ENCODE data around the gene AGMO. TPM values are rescaled to one million over a fixed set of nuclear protein-coding genes. Genes with fewer than 3 reads are reported as not detected.

Gene AGMO
- total RNA-seq, 1 donor from 2014 or later = 0.60 TPM

DNA sequence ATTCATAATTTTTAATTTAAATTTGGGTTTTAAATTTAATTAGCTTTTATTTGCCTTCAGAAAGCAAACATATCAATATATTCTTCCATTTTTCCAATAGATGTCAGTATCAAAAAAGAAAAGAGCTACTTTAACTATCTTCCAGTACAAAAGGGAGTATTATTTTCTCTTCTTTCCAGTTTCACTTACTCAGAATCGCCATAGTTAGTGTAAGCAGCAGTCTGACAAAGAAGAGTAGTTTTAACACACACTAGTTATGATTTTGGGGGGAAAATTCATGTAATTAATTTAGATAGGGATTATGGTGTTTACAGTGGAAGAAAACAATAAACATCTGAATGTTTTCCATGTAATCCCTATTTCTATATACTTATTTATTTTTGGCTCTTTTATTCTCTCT is 386.7 kb downstream of the AGMO start:
- TF ChIP-seq, protein P1, sequence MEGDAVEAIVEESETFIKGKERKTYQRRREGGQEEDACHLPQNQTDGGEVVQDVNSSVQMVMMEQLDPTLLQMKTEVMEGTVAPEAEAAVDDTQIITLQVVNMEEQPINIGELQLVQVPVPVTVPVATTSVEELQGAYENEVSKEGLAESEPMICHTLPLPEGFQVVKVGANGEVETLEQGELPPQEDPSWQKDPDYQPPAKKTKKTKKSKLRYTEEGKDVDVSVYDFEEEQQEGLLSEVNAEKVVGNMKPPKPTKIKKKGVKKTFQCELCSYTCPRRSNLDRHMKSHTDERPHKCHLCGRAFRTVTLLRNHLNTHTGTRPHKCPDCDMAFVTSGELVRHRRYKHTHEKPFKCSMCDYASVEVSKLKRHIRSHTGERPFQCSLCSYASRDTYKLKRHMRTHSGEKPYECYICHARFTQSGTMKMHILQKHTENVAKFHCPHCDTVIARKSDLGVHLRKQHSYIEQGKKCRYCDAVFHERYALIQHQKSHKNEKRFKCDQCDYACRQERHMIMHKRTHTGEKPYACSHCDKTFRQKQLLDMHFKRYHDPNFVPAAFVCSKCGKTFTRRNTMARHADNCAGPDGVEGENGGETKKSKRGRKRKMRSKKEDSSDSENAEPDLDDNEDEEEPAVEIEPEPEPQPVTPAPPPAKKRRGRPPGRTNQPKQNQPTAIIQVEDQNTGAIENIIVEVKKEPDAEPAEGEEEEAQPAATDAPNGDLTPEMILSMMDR (IDR thresholded peaks at IDR 0.05) = peak; percentile 51
- Mint-ChIP-seq H3K9me3 (ENCODE audit: low read depth) (peaks cover 5% of the 10 kb centered on the region), H3K27ac (ENCODE audit: unreplicated experiment) (no peak overlapping the region), H3K4me3 (ENCODE audit: unreplicated experiment) (no peak overlapping the region), H3K27me3 (ENCODE audit: low read depth) (no peaks in the 10 kb centered on the region), H3K36me3 (ENCODE audit: low read depth) (no peaks in the 10 kb centered on the region), H3K4me1 (ENCODE audit: low read depth) (peaks cover 7% of the 10 kb centered on the region)
- no peak for DNase-seq (ENCODE audit: low spot score)

DNA sequence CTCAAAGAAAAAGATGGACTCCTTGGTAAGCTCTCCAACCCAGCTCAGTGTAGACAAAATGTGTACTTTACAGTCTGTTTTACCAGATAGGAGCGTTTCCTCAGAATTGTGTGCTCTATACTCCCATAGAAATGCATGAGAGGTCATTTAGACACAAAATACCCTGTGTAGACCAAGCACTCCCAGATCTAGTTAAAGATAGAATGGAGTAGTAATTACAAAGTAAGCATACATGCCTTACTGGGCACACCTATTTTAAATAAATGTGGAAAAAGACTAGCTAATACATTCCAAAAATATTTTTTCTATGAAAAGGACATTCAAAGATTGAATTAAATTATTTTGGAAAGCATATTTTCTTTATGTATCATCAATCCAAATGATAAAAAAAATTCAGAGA is 387.3 kb downstream of the AGMO start:
- Mint-ChIP-seq H3K9me3 (ENCODE audit: low read depth) (peaks cover 5% of the 10 kb centered on the region), H3K27ac (ENCODE audit: unreplicated experiment) (no peak overlapping the region), H3K4me1 (ENCODE audit: low read depth) (peaks cover 7% of the 10 kb centered on the region), H3K27me3 (ENCODE audit: low read depth) (no peaks in the 10 kb centered on the region), H3K4me3 (ENCODE audit: unreplicated experiment) (no peak overlapping the region), H3K36me3 (ENCODE audit: low read depth) (no peaks in the 10 kb centered on the region)
- TF ChIP-seq, protein P1 (IDR thresholded peaks at IDR 0.05) = no peak
- no peak for DNase-seq (ENCODE audit: low spot score)

DNA sequence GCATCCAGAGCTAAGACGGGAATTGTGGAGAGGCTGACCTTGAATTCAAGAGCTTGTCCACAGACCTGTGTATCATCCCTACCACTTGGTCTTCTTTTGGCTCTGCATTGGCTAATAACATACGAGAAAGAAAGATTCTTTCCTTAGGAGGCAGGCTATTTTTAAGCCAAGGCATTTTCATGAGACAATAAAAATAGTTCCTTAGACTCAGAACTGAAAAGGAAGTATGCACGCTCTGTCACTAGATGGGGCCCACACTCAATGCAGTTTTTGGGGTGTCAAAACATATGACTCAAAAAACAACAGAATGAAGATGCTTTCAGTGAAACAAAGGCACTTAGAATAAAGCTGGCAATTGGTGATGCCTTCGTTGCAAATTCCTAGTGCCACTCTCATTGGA is 393.3 kb downstream of the AGMO start:
- Mint-ChIP-seq H3K27ac (ENCODE audit: unreplicated experiment) (no peak overlapping the region), H3K36me3 (ENCODE audit: low read depth) (no peaks in the 10 kb centered on the region), H3K9me3 (ENCODE audit: low read depth) (peaks cover 2% of the 10 kb centered on the region), H3K4me1 (ENCODE audit: low read depth) (no peaks in the 10 kb centered on the region), H3K27me3 (ENCODE audit: low read depth) (no peaks in the 10 kb centered on the region), H3K4me3 (ENCODE audit: unreplicated experiment) (no peak overlapping the region)
- TF ChIP-seq, protein P1 (IDR thresholded peaks at IDR 0.05) = peak; percentile 47
- DNase-seq (ENCODE audit: low spot score) = no peak

DNA sequence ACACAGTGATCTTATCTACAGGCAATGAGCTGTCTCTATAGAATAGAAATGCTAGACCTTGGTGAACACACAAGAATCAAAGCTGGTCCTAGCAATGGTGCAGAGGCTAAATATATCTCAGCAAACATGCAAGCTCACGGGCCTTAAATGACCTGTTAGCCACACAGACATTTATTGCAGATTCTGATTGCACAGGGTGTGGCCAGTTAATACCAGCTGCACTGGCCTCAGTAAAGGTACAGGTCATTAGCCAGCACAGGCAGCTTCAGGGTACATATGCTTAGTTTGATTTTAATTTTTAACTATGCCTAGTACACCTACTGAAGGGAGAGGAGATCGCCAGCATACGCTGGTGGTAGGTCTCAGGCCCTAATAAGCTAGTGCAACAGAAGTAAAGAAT is 393.9 kb downstream of the AGMO start:
- H3K27ac Mint-ChIP-seq (ENCODE audit: unreplicated experiment) = no peak overlapping the region
- H3K36me3 Mint-ChIP-seq (ENCODE audit: low read depth) = no peaks in the 10 kb centered on the region
- no peak overlapping the region for H3K4me3 Mint-ChIP-seq (ENCODE audit: unreplicated experiment)
- no peaks in the 10 kb centered on the region for H3K27me3 Mint-ChIP-seq (ENCODE audit: low read depth)
- H3K4me1 Mint-ChIP-seq (ENCODE audit: low read depth) = no peaks in the 10 kb centered on the region
- DNase-seq (ENCODE audit: low spot score) = no peak
- peaks cover 2% of the 10 kb centered on the region for H3K9me3 Mint-ChIP-seq (ENCODE audit: low read depth)
- TF ChIP-seq, protein P1 (IDR thresholded peaks at IDR 0.05) = no peak

DNA sequence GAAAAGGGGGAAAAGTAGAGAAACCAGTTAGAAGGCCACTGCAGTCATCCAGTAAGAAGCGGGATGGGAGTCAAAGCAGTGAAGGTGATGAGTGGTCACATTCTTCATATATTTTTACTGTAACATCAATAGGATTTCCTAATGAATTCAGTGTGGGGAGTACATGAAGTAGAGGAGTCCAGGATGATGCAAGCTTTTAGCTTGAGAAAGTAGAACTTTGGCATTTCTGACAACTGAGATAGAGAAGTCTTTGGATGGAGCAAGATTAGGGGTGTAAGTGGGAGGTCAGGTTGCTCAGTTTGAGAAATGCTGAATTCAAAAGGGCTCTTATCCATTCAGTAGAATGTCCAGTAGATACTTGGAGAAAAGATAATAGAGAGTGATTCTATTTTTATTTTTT is 395.2 kb downstream of the AGMO start:
- no peak for DNase-seq (ENCODE audit: low spot score)
- TF ChIP-seq, protein P1 (IDR thresholded peaks at IDR 0.05) = no peak
- no peaks in the 10 kb centered on the region for H3K9me3 Mint-ChIP-seq (ENCODE audit: low read depth)
- no peaks in the 10 kb centered on the region for H3K27me3 Mint-ChIP-seq (ENCODE audit: low read depth)
- no peak overlapping the region for H3K27ac Mint-ChIP-seq (ENCODE audit: unreplicated experiment)
- no peaks in the 10 kb centered on the region for H3K4me1 Mint-ChIP-seq (ENCODE audit: low read depth)
- H3K4me3 Mint-ChIP-seq (ENCODE audit: unreplicated experiment) = no peak overlapping the region
- no peaks in the 10 kb centered on the region for H3K36me3 Mint-ChIP-seq (ENCODE audit: low read depth)

All from chondrocyte (in vitro differentiated cells).